HCT116 (cell line): Measurements from ENCODE around the gene CDON. TPM values are rescaled to one million over a fixed set of nuclear protein-coding genes. Genes with fewer than 3 reads are reported as not detected.

Experiments used
- ATAC-seq: fragments of 200-7000 bp; cut with Tn5 transposase; 2 replicates; pipeline ENCODE4 v1.9.1; 2020; ENCODE audit warnings: mild to moderate bottlenecking, moderate library complexity
- BruUV-seq: library from RNA; stranded (reverse); fragments of 400-500 nt; replicated peaks from 2 replicates; lab custom pipeline; 2021; lab: Mats Ljungman, UMichigan
- CTCF ChIA-PET: fragments of 300-600 bp; sonication (Branson Sonifier 250); formaldehyde crosslinking; loops from one replicate; lab custom pipeline; 2021; ENCODE audit warnings: antibody characterized with exemption; lab: Charles Lee
- POLR2A ChIA-PET: fragments of 300-600, 350-600 bp; sonication (Branson Sonifier 250); formaldehyde crosslinking; loops from one replicate; lab custom pipeline; 2021; ENCODE audit warnings: antibody characterized with exemption; lab: Charles Lee
- RAD21 ChIA-PET, 2 experiments: fragments of 300-600 bp; sonication (Branson Sonifier 250); formaldehyde crosslinking; loops; one replicate each; lab custom pipeline; 2023; ENCODE audit warnings: low total read pairs in 2 of 2; ENCODE audit not compliant: uncharacterized antibody in 2 of 2, unreplicated experiment in 2 of 2, low non-redundant PET in 1 of 2; lab: Charles Lee
- DNase-seq: peaks from one replicate; pipeline ENCODE4 v3.0.0-alpha.2; 2010; ENCODE audit warnings: low read depth, low spot score
- H2AFZ ChIP-seq: fragments of 200-600 bp; shearing (Covaris generic), sonication (generic); 2 replicates; pipeline ENCODE4 v1.6.1; 2017; ENCODE audit warnings: low read depth, mixed run types, mixed read lengths, antibody characterized with exemption, low read length; ENCODE audit not compliant: poor library complexity, severe bottlenecking
- H3K27ac ChIP-seq: 2 replicates; pipeline ENCODE4 v1.5.1; 2012; ENCODE audit warnings: low read depth, low read length
- H3K27me3 ChIP-seq: fragments of 200-600 bp; sonication (generic); 2 replicates; pipeline ENCODE4 v1.6.1; 2016; ENCODE audit warnings: mixed run types, low read length, mixed read lengths; ENCODE audit not compliant: insufficient read depth
- H3K36me3 ChIP-seq, 2 experiments: fragments of 200-500 bp in 1 of 2; fragments of 200-600 bp in 1 of 2; sonication (Bioruptor generic) in 1 of 2; sonication (generic) in 1 of 2; 2 replicates each; pipeline versions ENCODE4 v1.5.1 to v1.6.1; 2014 to 2016; ENCODE audit warnings: low read length in 2 of 2, inconsistent platforms in 1 of 2, mixed read lengths in 1 of 2, mixed run types in 1 of 2; ENCODE audit not compliant: insufficient read depth in 2 of 2, control insufficient read depth in 1 of 2
- H3K4me1 ChIP-seq, 2 experiments: fragments of 200-600 bp in 1 of 2; sonication (generic) in 1 of 2; 2 replicates each; pipeline versions ENCODE4 v1.5.1 to v1.6.1; 2012 to 2017; ENCODE audit warnings: low read length in 2 of 2, inconsistent platforms in 1 of 2, mild to moderate bottlenecking in 1 of 2, mixed read lengths in 1 of 2, mixed run types in 1 of 2, moderate library complexity in 1 of 2; ENCODE audit not compliant: insufficient read depth in 2 of 2, control insufficient read depth in 1 of 2
- H3K4me2 ChIP-seq: fragments of 200-600 bp; sonication (generic); 2 replicates; pipeline ENCODE4 v1.6.1; 2017; ENCODE audit warnings: mixed run types, low read length, mixed read lengths
- H3K4me3 ChIP-seq, 2 experiments: fragments of 200-600 bp in 1 of 2; sonication (generic) in 1 of 2; replicated peaks in 1 of 2; 2 replicates each; pipeline ENCODE4 v1.5.1; 2011 to 2016; ENCODE audit warnings: low read length in 2 of 2, control low read depth in 1 of 2, low read depth in 1 of 2, mild to moderate bottlenecking in 1 of 2, mixed read lengths in 1 of 2, mixed run types in 1 of 2
- H3K79me2 ChIP-seq: fragments of 200-600 bp; sonication (generic); 2 replicates; pipeline ENCODE4 v1.6.1; 2017; ENCODE audit warnings: mild to moderate bottlenecking, mixed run types, low read length, moderate library complexity, mixed read lengths; ENCODE audit not compliant: insufficient read depth
- H3K9ac ChIP-seq: fragments of 200-600 bp; sonication (generic); 2 replicates; pipeline ENCODE4 v1.6.1; 2016; ENCODE audit warnings: low read length, mixed read lengths
- H3K9me2 ChIP-seq: fragments of 200-600 bp; sonication (generic), shearing (Covaris generic); 2 replicates; pipeline ENCODE4 v1.6.1; 2017; ENCODE audit warnings: mixed run types, mild to moderate bottlenecking, moderate library complexity; ENCODE audit not compliant: insufficient read depth
- H3K9me3 ChIP-seq, 2 experiments: fragments of 200-500 bp in 1 of 2; fragments of 200-600 bp in 1 of 2; sonication (Bioruptor generic) in 1 of 2; sonication (generic) in 1 of 2; 2 replicates each; pipeline ENCODE4 v1.6.1; 2014 to 2017; ENCODE audit warnings: low read length in 2 of 2, mixed read lengths in 2 of 2, inconsistent platforms in 1 of 2, low read depth in 1 of 2, mild to moderate bottlenecking in 1 of 2, mixed run types in 1 of 2, moderate library complexity in 1 of 2; ENCODE audit not compliant: control insufficient read depth in 1 of 2, insufficient read depth in 1 of 2
- H4K20me1 ChIP-seq: fragments of 200-600 bp; sonication (generic), shearing (Covaris generic); 2 replicates; pipeline ENCODE4 v1.6.1; 2017; ENCODE audit warnings: mixed run types, mild to moderate bottlenecking, moderate library complexity; ENCODE audit not compliant: insufficient read depth
- CBX3 ChIP-seq: IDR thresholded peaks from 2 replicates; pipeline ENCODE4 v1.6.1; 2012; ENCODE audit warnings: low read depth
- EZH2 ChIP-seq: fragments of 200-600 bp; sonication (generic); IDR thresholded peaks from 2 replicates; pipeline ENCODE4 v1.6.1; 2017; ENCODE audit warnings: antibody characterized with exemption, mixed run types
- POLR2AphosphoS5 ChIP-seq: IDR thresholded peaks from 2 replicates; pipeline ENCODE4 v1.6.1; 2011; ENCODE audit warnings: mild to moderate bottlenecking, low read depth, low read length, moderate library complexity
- RAD21 ChIP-seq: IDR thresholded peaks from 2 replicates; pipeline ENCODE4 v1.6.1; 2012; ENCODE audit warnings: low read depth, mild to moderate bottlenecking
- SIN3A ChIP-seq: IDR thresholded peaks from 2 replicates; pipeline ENCODE4 v1.6.1; 2012; ENCODE audit warnings: low read depth
- YY1 ChIP-seq: IDR thresholded peaks from 2 replicates; pipeline ENCODE4 v1.6.1; 2011; ENCODE audit warnings: low read length, low read depth, moderate library complexity, mild to moderate bottlenecking; ENCODE audit not compliant: insufficient replicate concordance; ENCODE audit errors: extremely low read depth
- ZFX ChIP-seq: fragments of 450-650 bp; IDR thresholded peaks from 2 replicates; pipeline ENCODE4 v1.6.1; 2017
- intact Hi-C: fragments of 100-400 bp; cut with micrococcal nuclease; formaldehyde crosslinking; loops from 2 replicates; pipeline ENCODE4 v1.10.0; 2022
- total RNA-seq: library from RNA; stranded (reverse); gene quantifications from one replicate; pipeline ENCODE4 v1.2.1, GENCODE V29; 2021; ENCODE audit not compliant: unreplicated experiment
- TF ChIP-seq, protein P1 (sequence below): IDR thresholded peaks from 2 replicates; pipeline ENCODE4 v1.6.1; 2012
- TF ChIP-seq, protein P2 (sequence below): IDR thresholded peaks from 2 replicates; pipeline ENCODE4 v1.6.1; 2012; ENCODE audit warnings: low read depth
- TF ChIP-seq, protein P3 (sequence below): IDR thresholded peaks from 2 replicates; pipeline ENCODE4 v1.6.1; 2011; ENCODE audit warnings: mild to moderate bottlenecking, low read length, moderate library complexity; ENCODE audit not compliant: insufficient replicate concordance; ENCODE audit errors: extremely low read depth
- TF ChIP-seq, protein P4 (sequence below): IDR thresholded peaks from 2 replicates; pipeline ENCODE4 v1.6.1; 2012

The CDON gene
- total RNA-seq, 1 experiment from 2014 or later: 16.9 TPM

DNA sequence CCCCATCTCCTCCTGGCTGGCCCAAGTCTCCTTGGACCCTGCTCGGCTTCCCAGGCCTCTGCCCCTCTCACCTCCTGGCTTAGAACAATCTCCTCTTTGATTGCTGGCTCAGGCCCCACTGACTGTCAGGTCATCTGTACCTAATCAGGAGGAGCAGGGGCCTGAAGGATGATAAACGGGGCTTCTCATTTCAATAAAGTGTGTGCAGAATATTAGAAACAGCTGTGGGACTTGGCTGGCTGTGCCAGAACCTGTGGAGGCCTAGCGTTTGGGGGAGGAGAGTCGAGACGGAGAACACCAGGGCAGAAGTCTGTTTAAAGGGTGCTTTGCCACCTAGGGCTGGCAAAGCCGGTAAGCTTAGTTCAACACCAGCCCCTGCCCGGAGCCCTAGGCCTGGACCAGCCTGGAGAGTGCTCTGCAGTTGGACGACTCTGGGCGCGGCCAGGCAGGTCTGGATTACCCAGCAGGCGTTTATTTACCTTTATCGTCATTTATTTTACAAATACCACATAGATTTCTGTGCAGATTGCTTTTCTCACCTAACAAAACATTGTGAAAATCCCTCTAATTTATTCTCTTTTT is 127.0 kb downstream of the CDON start:
- ATAC-seq (no peak), DNase-seq (no peak)
- TF ChIP-seq RAD21 (no peak), CBX3 (no peak), ZFX (no peak), EZH2 (no peak)
- TF ChIP-seq, protein P1, sequence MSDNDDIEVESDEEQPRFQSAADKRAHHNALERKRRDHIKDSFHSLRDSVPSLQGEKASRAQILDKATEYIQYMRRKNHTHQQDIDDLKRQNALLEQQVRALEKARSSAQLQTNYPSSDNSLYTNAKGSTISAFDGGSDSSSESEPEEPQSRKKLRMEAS: no peak
- H3K27ac ChIP-seq: no peak overlapping the region
- H3K9me2 ChIP-seq: no peaks in the 10 kb centered on the region
- peaks cover 0 to 6% of the 10 kb centered on the region in 2 experiments; a peak in 2 of 4 replicates for H3K4me1 ChIP-seq
- H2AFZ ChIP-seq: no peak overlapping the region
- no peak overlapping the region for H3K4me2 ChIP-seq
- H3K9me3 ChIP-seq: no peaks in the 10 kb centered on the region
- H4K20me1 ChIP-seq: no peaks in the 10 kb centered on the region
- ChIA-PET CTCF (interaction anchor here (0.9 to 1.0 kb wide), 2 partner anchors 10 to 258 kb away, joined by 3 to 5 read pairs; partner anchors contain the start of gene VSIG10L2), POLR2A (no interaction called here), RAD21 (no interaction called here)
- no peak overlapping the region for H3K4me3 ChIP-seq
- intact Hi-C loops: no loop called here
- H3K27me3 ChIP-seq: 0 out of 2 replicates have a peak, but pooled peaks cover 5% of the 10 kb centered on the region
- no peaks in the 10 kb centered on the region for H3K36me3 ChIP-seq
- no TSS peak for BruUV-seq
- no peaks in the 10 kb centered on the region for H3K79me2 ChIP-seq
- no peak overlapping the region for H3K9ac ChIP-seq

DNA sequence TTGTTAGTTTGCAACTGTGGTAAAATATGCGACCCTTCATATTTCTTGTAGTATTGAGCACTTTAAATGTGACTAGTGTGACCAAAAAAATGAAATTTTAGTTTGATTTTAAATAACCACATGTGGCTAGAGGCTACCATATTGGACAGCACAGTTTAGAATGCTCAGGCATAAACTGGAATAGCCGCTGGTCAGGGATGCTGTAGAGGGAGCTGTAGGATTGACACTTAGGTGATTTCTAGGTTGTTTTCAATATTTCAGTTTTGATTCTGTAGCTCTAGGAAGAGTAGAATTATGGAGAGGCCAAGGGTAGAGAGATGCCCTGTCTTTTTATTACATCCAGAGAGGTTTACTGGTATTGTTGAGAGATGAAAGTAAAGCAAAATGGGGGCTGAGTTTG is 127.6 kb downstream of the CDON start:
- ChIA-PET RAD21 (no interaction called here), POLR2A (no interaction called here), CTCF (no interaction called here)
- H2AFZ ChIP-seq: no peak overlapping the region
- 0 out of 2 replicates have a peak, but pooled peaks cover 5% of the 10 kb centered on the region for H3K27me3 ChIP-seq
- H3K4me1 ChIP-seq: peaks cover 0 to 6% of the 10 kb centered on the region in 2 experiments; a peak in 2 of 4 replicates
- no peaks in the 10 kb centered on the region for H3K79me2 ChIP-seq
- BruUV-seq: no TSS peak
- H3K4me2 ChIP-seq: no peak overlapping the region
- ATAC-seq (no peak), DNase-seq (no peak)
- H4K20me1 ChIP-seq: no peaks in the 10 kb centered on the region
- no peak overlapping the region for H3K9ac ChIP-seq
- H3K9me3 ChIP-seq: no peaks in the 10 kb centered on the region
- H3K4me3 ChIP-seq: no peak overlapping the region
- no peaks in the 10 kb centered on the region for H3K36me3 ChIP-seq
- H3K9me2 ChIP-seq: no peaks in the 10 kb centered on the region
- H3K27ac ChIP-seq: no peak overlapping the region
- intact Hi-C loops: no loop called here
- TF ChIP-seq RAD21 (peak; percentile 24; the same call in 1 of the 2 replicates), POLR2AphosphoS5 (no peak), SIN3A (no peak), YY1 (no peak)
- TF ChIP-seq, protein P2, sequence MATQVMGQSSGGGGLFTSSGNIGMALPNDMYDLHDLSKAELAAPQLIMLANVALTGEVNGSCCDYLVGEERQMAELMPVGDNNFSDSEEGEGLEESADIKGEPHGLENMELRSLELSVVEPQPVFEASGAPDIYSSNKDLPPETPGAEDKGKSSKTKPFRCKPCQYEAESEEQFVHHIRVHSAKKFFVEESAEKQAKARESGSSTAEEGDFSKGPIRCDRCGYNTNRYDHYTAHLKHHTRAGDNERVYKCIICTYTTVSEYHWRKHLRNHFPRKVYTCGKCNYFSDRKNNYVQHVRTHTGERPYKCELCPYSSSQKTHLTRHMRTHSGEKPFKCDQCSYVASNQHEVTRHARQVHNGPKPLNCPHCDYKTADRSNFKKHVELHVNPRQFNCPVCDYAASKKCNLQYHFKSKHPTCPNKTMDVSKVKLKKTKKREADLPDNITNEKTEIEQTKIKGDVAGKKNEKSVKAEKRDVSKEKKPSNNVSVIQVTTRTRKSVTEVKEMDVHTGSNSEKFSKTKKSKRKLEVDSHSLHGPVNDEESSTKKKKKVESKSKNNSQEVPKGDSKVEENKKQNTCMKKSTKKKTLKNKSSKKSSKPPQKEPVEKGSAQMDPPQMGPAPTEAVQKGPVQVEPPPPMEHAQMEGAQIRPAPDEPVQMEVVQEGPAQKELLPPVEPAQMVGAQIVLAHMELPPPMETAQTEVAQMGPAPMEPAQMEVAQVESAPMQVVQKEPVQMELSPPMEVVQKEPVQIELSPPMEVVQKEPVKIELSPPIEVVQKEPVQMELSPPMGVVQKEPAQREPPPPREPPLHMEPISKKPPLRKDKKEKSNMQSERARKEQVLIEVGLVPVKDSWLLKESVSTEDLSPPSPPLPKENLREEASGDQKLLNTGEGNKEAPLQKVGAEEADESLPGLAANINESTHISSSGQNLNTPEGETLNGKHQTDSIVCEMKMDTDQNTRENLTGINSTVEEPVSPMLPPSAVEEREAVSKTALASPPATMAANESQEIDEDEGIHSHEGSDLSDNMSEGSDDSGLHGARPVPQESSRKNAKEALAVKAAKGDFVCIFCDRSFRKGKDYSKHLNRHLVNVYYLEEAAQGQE: no peak
- TF ChIP-seq, protein P3, sequence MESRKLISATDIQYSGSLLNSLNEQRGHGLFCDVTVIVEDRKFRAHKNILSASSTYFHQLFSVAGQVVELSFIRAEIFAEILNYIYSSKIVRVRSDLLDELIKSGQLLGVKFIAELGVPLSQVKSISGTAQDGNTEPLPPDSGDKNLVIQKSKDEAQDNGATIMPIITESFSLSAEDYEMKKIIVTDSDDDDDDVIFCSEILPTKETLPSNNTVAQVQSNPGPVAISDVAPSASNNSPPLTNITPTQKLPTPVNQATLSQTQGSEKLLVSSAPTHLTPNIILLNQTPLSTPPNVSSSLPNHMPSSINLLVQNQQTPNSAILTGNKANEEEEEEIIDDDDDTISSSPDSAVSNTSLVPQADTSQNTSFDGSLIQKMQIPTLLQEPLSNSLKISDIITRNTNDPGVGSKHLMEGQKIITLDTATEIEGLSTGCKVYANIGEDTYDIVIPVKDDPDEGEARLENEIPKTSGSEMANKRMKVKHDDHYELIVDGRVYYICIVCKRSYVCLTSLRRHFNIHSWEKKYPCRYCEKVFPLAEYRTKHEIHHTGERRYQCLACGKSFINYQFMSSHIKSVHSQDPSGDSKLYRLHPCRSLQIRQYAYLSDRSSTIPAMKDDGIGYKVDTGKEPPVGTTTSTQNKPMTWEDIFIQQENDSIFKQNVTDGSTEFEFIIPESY: no peak
- TF ChIP-seq, protein P4, sequence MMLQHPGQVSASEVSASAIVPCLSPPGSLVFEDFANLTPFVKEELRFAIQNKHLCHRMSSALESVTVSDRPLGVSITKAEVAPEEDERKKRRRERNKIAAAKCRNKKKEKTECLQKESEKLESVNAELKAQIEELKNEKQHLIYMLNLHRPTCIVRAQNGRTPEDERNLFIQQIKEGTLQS: no peak
- TF ChIP-seq, protein P1: no peak
